Suprapubic skin (tissue), 4 donors: Measurements from ENCODE around the gene DNAI7. TPM values are rescaled to one million over a fixed set of nuclear protein-coding genes. Genes with fewer than 3 reads are reported as not detected.

Source experiments
- DNase-seq, 2 donors: peaks; one replicate each; pipeline ENCODE4 v3.0.0-alpha.2; 2019; ENCODE audit warnings: low spot score in 2 of 2
- H3K27ac ChIP-seq: fragments of 200-600 bp; sonication (generic); one replicate; pipeline ENCODE4 v1.5.1; 2019
- H3K27me3 ChIP-seq: fragments of 200-600 bp; sonication (generic); one replicate; pipeline ENCODE4 v1.5.1; 2019
- H3K36me3 ChIP-seq: fragments of 200-600 bp; sonication (generic); one replicate; pipeline ENCODE4 v1.5.1; 2019
- H3K4me1 ChIP-seq: fragments of 200-600 bp; sonication (generic); one replicate; pipeline ENCODE4 v1.5.1; 2019
- H3K4me3 ChIP-seq: fragments of 200-600 bp; sonication (generic); one replicate; pipeline ENCODE4 v1.5.1; 2019; ENCODE audit warnings: mild to moderate bottlenecking
- H3K9me3 ChIP-seq: fragments of 200-600 bp; sonication (generic); one replicate; pipeline ENCODE4 v1.5.1; 2019
- EP300 ChIP-seq: sonication (generic); formaldehyde crosslinking; IDR thresholded peaks from one replicate; pipeline ENCODE4 v1.6.1; 2017; ENCODE audit warnings: antibody characterized with exemption
- POLR2A ChIP-seq, 2 donors: fragments of 450-650 bp; IDR thresholded peaks; one replicate each; pipeline ENCODE4 v1.6.1; 2017; ENCODE audit warnings: antibody characterized with exemption in 2 of 2, mild to moderate bottlenecking in 2 of 2, moderate library complexity in 2 of 2
- POLR2AphosphoS5 ChIP-seq, 3 donors: sonication (generic); formaldehyde crosslinking; IDR thresholded peaks; one replicate each; pipeline ENCODE4 v1.6.1; 2017; ENCODE audit warnings: antibody characterized with exemption in 3 of 3
- WGBS: methylation state at CpG from one replicate; pipeline ENCODE4 v1.1.5; 2018; 5-methylcytosine and 5-hydroxymethylcytosine counted together
- total RNA-seq, 4 donors: library from RNA; depleted of rRNA; stranded (reverse); fragments of >200 nt; gene quantifications; one replicate each; pipeline ENCODE4 v1.1.0, GENCODE V29; 2016
- TF ChIP-seq, protein P1 (sequence below), 2 donors: fragments of 200-600 bp in 1 of 2; fragments of 450-650 bp in 1 of 2; sonication (generic) in 1 of 2; IDR thresholded peaks; one replicate each; pipeline ENCODE4 v1.5.1; 2016 to 2019; ENCODE audit warnings: antibody characterized with exemption in 2 of 2, mild to moderate bottlenecking in 1 of 2, moderate library complexity in 1 of 2

The DNAI7 gene
- total RNA-seq, 4 donors from 2014 or later: 1.2 to 3.0 (median 1.2) TPM; not detected in 1

DNA sequence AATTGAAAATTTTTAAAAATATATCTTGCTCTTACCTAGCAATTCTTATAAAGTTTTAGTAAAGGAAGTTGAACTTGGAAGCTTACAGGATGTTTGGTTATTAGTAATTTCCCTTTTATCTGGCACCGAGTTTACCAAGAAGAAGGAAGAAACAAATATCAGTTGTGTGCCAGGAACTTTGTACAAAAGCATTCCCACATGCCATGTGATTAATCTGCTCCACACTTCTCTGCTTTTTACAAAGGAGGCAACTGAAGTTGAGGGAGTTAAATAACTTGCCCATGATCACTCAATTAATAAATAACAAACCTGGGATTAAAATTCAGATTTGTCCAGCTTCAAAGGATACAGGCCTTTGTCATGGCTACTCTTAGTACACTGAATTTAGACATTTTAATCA is 123.6 kb downstream of the DNAI7 start:
- Histone ChIP-seq H3K9me3 (no peaks in the 10 kb centered on the region), H3K27me3 (no peaks in the 10 kb centered on the region), H3K4me1 (no peaks in the 10 kb centered on the region), H3K36me3 (no peaks in the 10 kb centered on the region), H3K27ac (no peak overlapping the region), H3K4me3 (no peak overlapping the region)
- no peak for TF ChIP-seq POLR2AphosphoS5 (IDR thresholded peaks at IDR 0.05)
- no peak for TF ChIP-seq EP300
- no peak for TF ChIP-seq POLR2A (IDR thresholded peaks at IDR 0.05)
- TF ChIP-seq, protein P1, sequence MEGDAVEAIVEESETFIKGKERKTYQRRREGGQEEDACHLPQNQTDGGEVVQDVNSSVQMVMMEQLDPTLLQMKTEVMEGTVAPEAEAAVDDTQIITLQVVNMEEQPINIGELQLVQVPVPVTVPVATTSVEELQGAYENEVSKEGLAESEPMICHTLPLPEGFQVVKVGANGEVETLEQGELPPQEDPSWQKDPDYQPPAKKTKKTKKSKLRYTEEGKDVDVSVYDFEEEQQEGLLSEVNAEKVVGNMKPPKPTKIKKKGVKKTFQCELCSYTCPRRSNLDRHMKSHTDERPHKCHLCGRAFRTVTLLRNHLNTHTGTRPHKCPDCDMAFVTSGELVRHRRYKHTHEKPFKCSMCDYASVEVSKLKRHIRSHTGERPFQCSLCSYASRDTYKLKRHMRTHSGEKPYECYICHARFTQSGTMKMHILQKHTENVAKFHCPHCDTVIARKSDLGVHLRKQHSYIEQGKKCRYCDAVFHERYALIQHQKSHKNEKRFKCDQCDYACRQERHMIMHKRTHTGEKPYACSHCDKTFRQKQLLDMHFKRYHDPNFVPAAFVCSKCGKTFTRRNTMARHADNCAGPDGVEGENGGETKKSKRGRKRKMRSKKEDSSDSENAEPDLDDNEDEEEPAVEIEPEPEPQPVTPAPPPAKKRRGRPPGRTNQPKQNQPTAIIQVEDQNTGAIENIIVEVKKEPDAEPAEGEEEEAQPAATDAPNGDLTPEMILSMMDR (IDR thresholded peaks at IDR 0.05): no peak
- DNase-seq: no peak
- WGBS: 18% methylated on average over 1 of the region's 1 CpG

DNA sequence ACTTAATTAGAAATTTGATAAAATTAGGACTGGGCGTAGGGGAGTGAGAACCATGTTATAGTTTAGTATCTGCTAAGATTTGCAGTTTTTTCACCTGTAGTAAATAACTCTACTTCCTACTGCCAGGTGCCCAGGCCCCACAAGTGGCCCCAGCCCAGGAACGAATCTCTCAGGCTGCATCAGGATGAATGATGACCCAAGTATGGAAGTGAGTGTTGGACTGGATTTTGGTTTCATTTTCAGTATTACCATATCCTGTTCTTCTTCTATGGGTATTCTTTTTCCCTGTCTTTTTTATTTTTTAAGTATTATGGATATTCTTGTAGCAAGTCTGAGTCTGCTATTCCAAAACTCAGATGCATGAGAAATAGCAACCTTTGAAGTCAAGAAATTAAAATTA is 125.7 kb downstream of the DNAI7 start:
- 51% methylated on average over 2 of the region's 2 CpGs for WGBS
- Histone ChIP-seq H3K4me3 (no peak overlapping the region), H3K27me3 (no peaks in the 10 kb centered on the region), H3K27ac (no peak overlapping the region), H3K36me3 (no peaks in the 10 kb centered on the region), H3K4me1 (no peaks in the 10 kb centered on the region), H3K9me3 (no peaks in the 10 kb centered on the region)
- no peak for DNase-seq
- TF ChIP-seq EP300 (no peak), POLR2A (IDR thresholded peaks at IDR 0.05) (no peak), POLR2AphosphoS5 (IDR thresholded peaks at IDR 0.05) (no peak)
- TF ChIP-seq, protein P1 (IDR thresholded peaks at IDR 0.05): no peak

DNA sequence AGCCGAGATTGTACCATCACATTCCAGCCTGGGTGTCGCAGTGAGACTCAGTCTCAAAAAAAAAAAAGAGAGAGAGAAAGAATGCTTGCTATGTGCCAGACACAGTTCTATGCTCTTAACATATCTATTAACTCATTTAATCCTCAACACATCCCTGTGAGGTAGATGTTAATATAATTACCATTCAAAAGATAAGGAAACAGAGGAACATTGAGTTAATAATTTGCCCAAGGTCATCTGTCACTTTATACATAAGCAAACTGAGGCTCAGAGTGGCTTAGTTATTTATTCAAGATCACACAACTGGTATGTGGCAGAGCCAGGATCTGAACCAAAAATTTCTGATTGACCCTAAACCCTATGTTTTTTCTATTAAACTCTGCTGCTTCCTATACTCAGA is 129.9 kb downstream of the DNAI7 start:
- 77% methylated on average over 2 of the region's 2 CpGs for WGBS
- Histone ChIP-seq H3K9me3 (no peaks in the 10 kb centered on the region), H3K27ac (no peak overlapping the region), H3K27me3 (no peaks in the 10 kb centered on the region), H3K36me3 (no peaks in the 10 kb centered on the region), H3K4me3 (no peak overlapping the region), H3K4me1 (no peaks in the 10 kb centered on the region)
- TF ChIP-seq POLR2A (IDR thresholded peaks at IDR 0.05) (no peak), EP300 (no peak), POLR2AphosphoS5 (IDR thresholded peaks at IDR 0.05) (no peak)
- TF ChIP-seq, protein P1 (IDR thresholded peaks at IDR 0.05): no peak
- DNase-seq: no peak

DNA sequence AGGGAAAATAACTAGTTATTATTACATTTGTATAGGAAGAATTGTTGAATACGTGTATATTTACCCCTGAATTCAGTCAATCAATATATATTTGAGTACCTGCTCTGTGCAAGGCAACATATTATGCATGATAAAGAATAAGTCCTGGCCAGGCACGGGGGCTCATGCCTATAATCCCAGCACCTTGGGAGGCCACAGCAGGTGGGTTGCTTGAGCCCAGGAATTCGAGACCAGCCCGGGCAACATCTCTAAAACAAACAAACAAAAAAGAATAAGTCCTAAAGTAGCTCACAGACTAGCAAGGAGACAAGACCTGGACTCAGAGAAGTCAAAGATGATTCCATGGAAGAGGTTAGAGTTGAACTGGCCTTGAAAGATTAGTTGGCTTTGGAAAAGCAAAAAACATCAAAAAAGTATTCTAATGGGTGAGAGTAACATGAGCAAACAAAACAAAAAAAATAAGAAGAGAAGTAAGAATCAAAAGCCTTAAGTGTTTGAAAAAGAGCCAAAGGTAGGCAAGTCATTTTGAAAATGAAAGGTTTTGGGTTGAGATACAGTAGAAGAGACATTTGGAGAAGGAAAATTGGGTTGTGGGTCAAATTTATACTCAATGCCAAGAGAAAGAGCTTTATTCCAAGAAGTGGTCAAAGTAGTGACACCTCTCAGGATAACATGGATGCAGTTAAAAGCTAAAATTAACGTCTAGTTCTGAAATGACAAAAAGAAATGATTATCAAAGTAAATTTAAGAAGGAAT is 130.9 kb downstream of the DNAI7 start:
- 83% methylated on average over 5 of the region's 5 CpGs for WGBS
- no peaks in the 10 kb centered on the region for H3K9me3 ChIP-seq
- H3K4me1 ChIP-seq: no peaks in the 10 kb centered on the region
- no peak overlapping the region for H3K4me3 ChIP-seq
- H3K27me3 ChIP-seq: no peaks in the 10 kb centered on the region
- DNase-seq: no peak
- H3K36me3 ChIP-seq: no peaks in the 10 kb centered on the region
- H3K27ac ChIP-seq: no peak overlapping the region
- TF ChIP-seq, protein P1 (IDR thresholded peaks at IDR 0.05): no peak
- no peak for TF ChIP-seq EP300
- no peak for TF ChIP-seq POLR2A (IDR thresholded peaks at IDR 0.05)
- no peak for TF ChIP-seq POLR2AphosphoS5 (IDR thresholded peaks at IDR 0.05)

DNA sequence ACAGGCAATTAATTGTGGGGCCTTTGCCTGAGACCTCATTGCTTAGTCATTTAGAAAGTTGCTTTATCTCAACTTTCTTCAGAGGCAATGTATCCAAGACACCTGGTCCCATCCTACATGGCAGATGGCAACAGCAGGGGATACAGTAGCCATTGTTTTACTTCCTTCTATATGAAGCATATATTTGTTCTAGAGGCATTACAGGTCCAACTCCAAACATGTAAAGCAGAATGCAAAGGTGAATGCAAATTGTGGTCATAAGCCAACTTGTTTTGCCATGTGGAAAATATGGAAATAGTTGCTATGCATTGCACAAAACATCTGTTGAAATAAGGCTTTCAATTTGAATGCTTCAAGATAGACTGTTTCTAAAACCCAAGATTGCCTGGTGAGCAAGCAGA is 136.3 kb downstream of the DNAI7 start:
- peaks cover 28% of the 10 kb centered on the region for H3K4me1 ChIP-seq
- H3K36me3 ChIP-seq: no peaks in the 10 kb centered on the region
- TF ChIP-seq POLR2A (IDR thresholded peaks at IDR 0.05) (no peak), EP300 (no peak), POLR2AphosphoS5 (IDR thresholded peaks at IDR 0.05) (no peak)
- TF ChIP-seq, protein P1 (IDR thresholded peaks at IDR 0.05): no peak
- DNase-seq: no peak
- no peak overlapping the region for H3K27ac ChIP-seq
- H3K9me3 ChIP-seq: no peaks in the 10 kb centered on the region
- no peaks in the 10 kb centered on the region for H3K27me3 ChIP-seq
- no peak overlapping the region for H3K4me3 ChIP-seq

Other genes starting within 250 kb of the DNAI7 start
- gene BCAT1, start 246.1 kb downstream of the DNAI7 start, total RNA-seq: 1 to 10 TPM in 2 of 4 donors, under 1 TPM in 2; 0.68 to 2.9 (median 1.5) TPM
- 10 to 100 TPM; 39.8 to 46.6 (median 41.3) TPM for gene ETFRF1, start 77 bp upstream of the DNAI7 start, total RNA-seq
- 10 to 100 TPM; 14.9 to 26.8 (median 19.2) TPM for gene KRAS, start 55.8 kb upstream of the DNAI7 start, total RNA-seq